ENCODE measurements around the gene JARID2.

JARID2 gene

GRCh38 chr6:15339081-15339480, 93.2 kb downstream of the JARID2 start:
- DNase-seq: no peak

- no peak for DNase-seq
Measured at GRCh38 chr6:15340105-15340601, 94.3 kb downstream of the JARID2 start.

GRCh38 chr6:15340775-15341174, 94.9 kb downstream of the JARID2 start:
- no peak for DNase-seq

- no peak for DNase-seq
Measured at GRCh38 chr6:15341311-15342001, 95.6 kb downstream of the JARID2 start.

GRCh38 chr6:15342114-15342513, 96.2 kb downstream of the JARID2 start:
- no peak for DNase-seq

GRCh38 chr6:15343490-15344191, 97.8 kb downstream of the JARID2 start:
- DNase-seq: no peak

- no peak for DNase-seq
Measured at GRCh38 chr6:15344192-15344519, 98.3 kb downstream of the JARID2 start.

- DNase-seq: no peak
Measured at GRCh38 chr6:15344831-15345230, 99.0 kb downstream of the JARID2 start.

GRCh38 chr6:15346315-15346714, 100.4 kb downstream of the JARID2 start:
- no peak for DNase-seq

GRCh38 chr6:15348528-15348927, 102.7 kb downstream of the JARID2 start:
- DNase-seq: no peak

GRCh38 chr6:15349379-15349778, 103.5 kb downstream of the JARID2 start:
- no peak for DNase-seq

- DNase-seq: no peak
Measured at GRCh38 chr6:15350386-15351083, 104.7 kb downstream of the JARID2 start.

- no peak for DNase-seq
Measured at GRCh38 chr6:15351631-15352030, 105.8 kb downstream of the JARID2 start.

- no peak for DNase-seq
Measured at GRCh38 chr6:15352220-15352619, 106.4 kb downstream of the JARID2 start.

GRCh38 chr6:15352845-15353244, 107.0 kb downstream of the JARID2 start:
- DNase-seq: no peak

- DNase-seq: no peak
Measured at GRCh38 chr6:15355683-15356099, 109.8 kb downstream of the JARID2 start.

GRCh38 chr6:15356179-15356578, 110.3 kb downstream of the JARID2 start:
- DNase-seq: no peak

- DNase-seq: no peak
Measured at GRCh38 chr6:15356937-15357336, 111.1 kb downstream of the JARID2 start.

GRCh38 chr6:15357782-15358181, 111.9 kb downstream of the JARID2 start:
- no peak for DNase-seq

GRCh38 chr6:15358579-15359327, 112.9 kb downstream of the JARID2 start:
- no peak for DNase-seq

GRCh38 chr6:15359335-15359862, 113.5 kb downstream of the JARID2 start:
- no peak for DNase-seq

- no peak for DNase-seq
Measured at GRCh38 chr6:15360300-15360699, 114.4 kb downstream of the JARID2 start.

GRCh38 chr6:15361197-15361596, 115.3 kb downstream of the JARID2 start:
- no peak for DNase-seq
